ENCODE data around the gene AUTS2.

The AUTS2 gene

GRCh38 chr7:70622936-70623335 is 1024.7 kb downstream of the AUTS2 start:
- no peak overlapping the region for H3K4me3 ChIP-seq (ENCODE audit: low read depth, low read length, poor library complexity, severe bottlenecking)
- no peak for TF ChIP-seq EZH2 (IDR thresholded peaks at IDR 0.05; ENCODE audit: borderline replicate concordance, low read length)
- no peak for TF ChIP-seq CTCF (IDR thresholded peaks at IDR 0.05; ENCODE audit: low read length)
- H2AFZ ChIP-seq (ENCODE audit: low read length): no peak overlapping the region
- H3K27me3 ChIP-seq (ENCODE audit: insufficient read depth, low read length): no peaks in the 10 kb centered on the region
- H3K79me2 ChIP-seq (ENCODE audit: insufficient read depth, low read length): no peaks in the 10 kb centered on the region
- no peak overlapping the region for H3K9ac ChIP-seq (ENCODE audit: low read length)
- H3K27ac ChIP-seq (ENCODE audit: low read depth, low read length, poor library complexity, severe bottlenecking): no peak overlapping the region
- H3K36me3 ChIP-seq (ENCODE audit: insufficient read depth, low read length): no peaks in the 10 kb centered on the region
- no peaks in the 10 kb centered on the region for H3K4me1 ChIP-seq (ENCODE audit: insufficient read depth, low read length, severe bottlenecking)
- H3K9me3 ChIP-seq (ENCODE audit: low read length): no peaks in the 10 kb centered on the region
- H3F3A ChIP-seq (ENCODE audit: insufficient read depth, low read length): no peaks in the 10 kb centered on the region
- no peaks in the 10 kb centered on the region for H4K20me1 ChIP-seq (ENCODE audit: insufficient read depth, low read length)
- H3K9me2 ChIP-seq (ENCODE audit: low read depth, low read length): no peaks in the 10 kb centered on the region
- H3K4me2 ChIP-seq (ENCODE audit: low read length): no peak overlapping the region

- Histone ChIP-seq H3K27me3 (ENCODE audit: insufficient read depth, low read length) (no peaks in the 10 kb centered on the region), H4K20me1 (ENCODE audit: insufficient read depth, low read length) (no peaks in the 10 kb centered on the region), H3K4me2 (ENCODE audit: low read length) (no peak overlapping the region), H2AFZ (ENCODE audit: low read length) (no peak overlapping the region), H3F3A (ENCODE audit: insufficient read depth, low read length) (no peaks in the 10 kb centered on the region), H3K27ac (ENCODE audit: low read depth, low read length, poor library complexity, severe bottlenecking) (no peak overlapping the region), H3K4me3 (ENCODE audit: low read depth, low read length, poor library complexity, severe bottlenecking) (no peak overlapping the region), H3K9me3 (ENCODE audit: low read length) (no peaks in the 10 kb centered on the region), H3K79me2 (ENCODE audit: insufficient read depth, low read length) (no peaks in the 10 kb centered on the region), H3K9me2 (ENCODE audit: low read depth, low read length) (no peaks in the 10 kb centered on the region), H3K9ac (ENCODE audit: low read length) (no peak overlapping the region), H3K36me3 (ENCODE audit: insufficient read depth, low read length) (no peaks in the 10 kb centered on the region), H3K4me1 (ENCODE audit: insufficient read depth, low read length, severe bottlenecking) (no peaks in the 10 kb centered on the region)
- TF ChIP-seq EZH2 (IDR thresholded peaks at IDR 0.05; ENCODE audit: borderline replicate concordance, low read length) (no peak), CTCF (IDR thresholded peaks at IDR 0.05; ENCODE audit: low read length) (no peak)
These were observed 1026.3 kb downstream of the AUTS2 start for GRCh38 chr7:70624500-70625103.

- Histone ChIP-seq H4K20me1 (ENCODE audit: insufficient read depth, low read length) (no peaks in the 10 kb centered on the region), H3K4me3 (ENCODE audit: low read depth, low read length, poor library complexity, severe bottlenecking) (no peak overlapping the region), H3K4me1 (ENCODE audit: insufficient read depth, low read length, severe bottlenecking) (no peaks in the 10 kb centered on the region), H2AFZ (ENCODE audit: low read length) (no peak overlapping the region), H3K9ac (ENCODE audit: low read length) (no peak overlapping the region), H3K79me2 (ENCODE audit: insufficient read depth, low read length) (no peaks in the 10 kb centered on the region), H3F3A (ENCODE audit: insufficient read depth, low read length) (no peaks in the 10 kb centered on the region), H3K4me2 (ENCODE audit: low read length) (no peak overlapping the region), H3K27ac (ENCODE audit: low read depth, low read length, poor library complexity, severe bottlenecking) (no peak overlapping the region), H3K9me3 (ENCODE audit: low read length) (no peaks in the 10 kb centered on the region), H3K36me3 (ENCODE audit: insufficient read depth, low read length) (no peaks in the 10 kb centered on the region), H3K9me2 (ENCODE audit: low read depth, low read length) (no peaks in the 10 kb centered on the region), H3K27me3 (ENCODE audit: insufficient read depth, low read length) (no peaks in the 10 kb centered on the region)
- no peak for TF ChIP-seq EZH2 (IDR thresholded peaks at IDR 0.05; ENCODE audit: borderline replicate concordance, low read length)
- TF ChIP-seq CTCF (IDR thresholded peaks at IDR 0.05; ENCODE audit: low read length): no peak
These were observed 1029.2 kb downstream of the AUTS2 start for GRCh38 chr7:70627461-70627860.

Data from OCI-LY1 (cell line).